HEK293 (cell line): ENCODE data around the gene DNMT3A.

Experiments
- CTCF ChIA-PET: fragments of 350-600 bp; formaldehyde crosslinking; extraction: SDS; loops from one replicate; lab custom pipeline; 2021; ENCODE audit warnings: antibody characterized with exemption; lab: Yijun Ruan, JAX
- POLR2A ChIA-PET: fragments of 300-600 bp; formaldehyde crosslinking; extraction: SDS; loops from one replicate; lab custom pipeline; 2020; ENCODE audit warnings: antibody characterized with exemption, inconsistent platforms; lab: Yijun Ruan, JAX
- H3K27ac ChIP-seq: fragments of 200-500 bp; sonication (Bioruptor generic); 2 replicates; pipeline ENCODE4 v1.5.1; 2014; ENCODE audit warnings: low read depth, low read length, control low read depth, inconsistent platforms; ENCODE audit errors: extremely low read depth
- H3K36me3 ChIP-seq, 2 experiments: fragments of 200-500 bp in 1 of 2; sonication (Bioruptor generic) in 1 of 2; 1 replicate in 1 of 2; 2 replicates in 1 of 2; pipeline ENCODE4 v1.5.1; 2014 to 2017; ENCODE audit warnings: inconsistent platforms in 2 of 2, low read length in 2 of 2; ENCODE audit not compliant: control insufficient read depth in 2 of 2, insufficient read depth in 1 of 2
- H3K4me1 ChIP-seq: fragments of 200-500 bp; sonication (Bioruptor generic); 2 replicates; pipeline ENCODE4 v1.5.1; 2014; ENCODE audit warnings: mild to moderate bottlenecking, low read length, inconsistent platforms; ENCODE audit not compliant: control insufficient read depth, insufficient read depth
- H3K4me3 ChIP-seq: 2 replicates; pipeline ENCODE4 v1.5.1; 2011; ENCODE audit warnings: low read depth, mild to moderate bottlenecking, control low read depth, low read length, moderate library complexity
- H3K9me3 ChIP-seq: fragments of 200-500 bp; sonication (Bioruptor generic); 2 replicates; pipeline ENCODE4 v1.5.1; 2014; ENCODE audit warnings: low read depth, low read length, inconsistent platforms; ENCODE audit not compliant: control insufficient read depth, insufficient read depth
- BCL11A ChIP-seq: fragments of 450-650 bp; formaldehyde crosslinking; IDR thresholded peaks from 2 replicates; pipeline ENCODE4 v1.5.1; 2016; ENCODE audit warnings: low read depth, missing biosample characterization, missing genetic modification characterization
- GLIS1 ChIP-seq: fragments of 450-650 bp; formaldehyde crosslinking; IDR thresholded peaks from 2 replicates; pipeline ENCODE4 v1.5.1; 2016; ENCODE audit warnings: missing biosample characterization, missing genetic modification characterization
- GLIS2 ChIP-seq: fragments of 450-650 bp; formaldehyde crosslinking; IDR thresholded peaks from 2 replicates; pipeline ENCODE4 v1.5.1; 2016; ENCODE audit warnings: missing biosample characterization, missing genetic modification characterization
- HOXD13 ChIP-seq: sonication (generic); formaldehyde crosslinking; IDR thresholded peaks from 2 replicates; pipeline ENCODE4 v1.8.0; 2022; ENCODE audit warnings: missing genetic modification reagents, borderline replicate concordance
- KLF1 ChIP-seq: fragments of 450-650 bp; formaldehyde crosslinking; IDR thresholded peaks from 2 replicates; pipeline ENCODE4 v1.5.1; 2016; ENCODE audit warnings: missing biosample characterization, missing genetic modification characterization
- KLF9 ChIP-seq: fragments of 450-650 bp; formaldehyde crosslinking; IDR thresholded peaks from 2 replicates; pipeline ENCODE4 v1.5.1; 2016; ENCODE audit warnings: missing biosample characterization, missing genetic modification characterization, low read depth
- RBAK ChIP-seq: fragments of 450-650 bp; formaldehyde crosslinking; IDR thresholded peaks from 2 replicates; pipeline ENCODE4 v1.5.1; 2016; ENCODE audit warnings: missing biosample characterization, missing genetic modification characterization
- REST ChIP-seq: fragments of 450-650 bp; formaldehyde crosslinking; IDR thresholded peaks from 2 replicates; pipeline ENCODE4 v1.5.1; 2016; ENCODE audit warnings: missing biosample characterization, missing genetic modification characterization
- SP7 ChIP-seq: fragments of 450-650 bp; formaldehyde crosslinking; IDR thresholded peaks from 2 replicates; pipeline ENCODE4 v1.5.1; 2016; ENCODE audit warnings: missing biosample characterization, missing genetic modification characterization
- ZBTB20 ChIP-seq: fragments of 450-650 bp; formaldehyde crosslinking; IDR thresholded peaks from 2 replicates; pipeline ENCODE4 v1.5.1; 2016; ENCODE audit warnings: missing biosample characterization, missing genetic modification characterization
- ZBTB26 ChIP-seq: fragments of 450-650 bp; formaldehyde crosslinking; optimal IDR thresholded peaks from 2 replicates; pipeline ENCODE3; 2016; ENCODE audit warnings: missing biosample characterization, mild to moderate bottlenecking, missing genetic modification characterization
- ZBTB8A ChIP-seq: fragments of 450-650 bp; formaldehyde crosslinking; IDR thresholded peaks from 2 replicates; pipeline ENCODE4 v1.5.1; 2016; ENCODE audit warnings: missing biosample characterization, missing genetic modification characterization
- ZEB2 ChIP-seq: fragments of 450-650 bp; formaldehyde crosslinking; IDR thresholded peaks from 2 replicates; pipeline ENCODE4 v1.5.1; 2016; ENCODE audit warnings: missing biosample characterization, missing genetic modification characterization
- ZFHX2 ChIP-seq: fragments of 450-650 bp; formaldehyde crosslinking; conservative IDR thresholded peaks from 2 replicates; pipeline ENCODE4 v1.5.1; 2016; ENCODE audit warnings: missing biosample characterization, missing genetic modification characterization
- ZNF155 ChIP-seq: fragments of 450-650 bp; formaldehyde crosslinking; IDR thresholded peaks from 2 replicates; pipeline ENCODE4 v1.5.1; 2016; ENCODE audit warnings: missing biosample characterization, missing genetic modification characterization
- ZNF19 ChIP-seq: fragments of 450-650 bp; formaldehyde crosslinking; IDR thresholded peaks from 2 replicates; pipeline ENCODE4; 2016; ENCODE audit warnings: missing biosample characterization, missing genetic modification characterization, low read depth
- ZNF211 ChIP-seq: fragments of 450-650 bp; formaldehyde crosslinking; IDR thresholded peaks from 2 replicates; pipeline ENCODE4 v1.5.1; 2016; ENCODE audit warnings: low read depth, missing biosample characterization, missing genetic modification characterization
- ZNF239 ChIP-seq: fragments of 450-650 bp; formaldehyde crosslinking; IDR thresholded peaks from 2 replicates; pipeline ENCODE4 v1.5.1; 2016; ENCODE audit warnings: missing biosample characterization, missing genetic modification characterization
- ZNF398 ChIP-seq: fragments of 450-650 bp; formaldehyde crosslinking; IDR thresholded peaks from 2 replicates; pipeline ENCODE4 v1.5.1; 2017; ENCODE audit warnings: missing biosample characterization, missing genetic modification characterization
- ZNF544 ChIP-seq: fragments of 450-650 bp; formaldehyde crosslinking; IDR thresholded peaks from 2 replicates; pipeline ENCODE4 v1.5.0; 2017; ENCODE audit warnings: missing biosample characterization, missing genetic modification characterization
- ZNF561 ChIP-seq: fragments of 450-650 bp; IDR thresholded peaks from 2 replicates; pipeline ENCODE4 v1.5.1; 2018; ENCODE audit warnings: missing biosample characterization, missing genetic modification characterization, borderline replicate concordance
- ZNF600 ChIP-seq: fragments of 450-650 bp; formaldehyde crosslinking; IDR thresholded peaks from 2 replicates; pipeline ENCODE4 v1.5.1; 2016; ENCODE audit warnings: missing biosample characterization, missing genetic modification characterization
- ZNF623 ChIP-seq: fragments of 450-650 bp; formaldehyde crosslinking; IDR thresholded peaks from 2 replicates; pipeline ENCODE4 v1.5.1; 2016; ENCODE audit warnings: missing biosample characterization, missing genetic modification characterization
- ZNF677 ChIP-seq: fragments of 450-650 bp; IDR thresholded peaks from 2 replicates; pipeline ENCODE4 v1.5.0; 2018; ENCODE audit warnings: missing biosample characterization, mild to moderate bottlenecking, missing genetic modification characterization, moderate library complexity

The DNMT3A gene

GRCh38 chr2:25342372-25343186 lies 854 bp upstream of the DNMT3A start (continued):
- peak; percentile 99 for TF ChIP-seq REST (tag by site-specific recombination)

- H3K4me3 ChIP-seq: peak overlapping the region; percentile 64
Measured at GRCh38 chr2:25341011-25341727, 556 bp downstream of the DNMT3A start.

GRCh38 chr2:25340181-25340921 lies 1.4 kb downstream of the DNMT3A start:
- Histone ChIP-seq H3K27ac (peak overlapping the region; percentile 68; the same call in 1 of the 2 replicates), H3K36me3 (no peaks in the 10 kb centered on the region), H3K9me3 (no peaks in the 10 kb centered on the region), H3K4me3 (peak overlapping the region; percentile 64), H3K4me1 (peaks cover 2% of the 10 kb centered on the region; the same call in 1 of the 2 replicates)
- CTCF ChIA-PET: interaction anchor here (0.6 kb wide), 1 partner anchor 610 kb away, joined by 3 read pairs; no protein-coding TSS in a partner anchor
- POLR2A ChIA-PET: interaction anchor here (0.6 kb wide), 1 partner anchor 86 kb away, joined by 3 read pairs; no protein-coding TSS in a partner anchor
- TF ChIP-seq KLF1 (tag by site-specific recombination) (peak; percentile 45), ZNF211 (tag by site-specific recombination) (no peak), GLIS2 (tag by site-specific recombination) (peak; percentile 77), ZBTB20 (tag by site-specific recombination) (peak; percentile 71; the same call in 1 of the 2 replicates), ZFHX2 (tag by site-specific recombination) (peak; percentile 91), KLF9 (tag by site-specific recombination) (peak; percentile 14; the same call in 1 of the 2 replicates), ZNF239 (no peak), ZEB2 (tag by site-specific recombination) (0 out of 2 replicates have a peak, but pooled peaks have one; percentile 22), ZNF561 (no peak), SP7 (tag by site-specific recombination) (peak; percentile 47), GLIS1 (tag by site-specific recombination) (peak; percentile 81), ZNF677 (no peak), ZBTB8A (peak; percentile 35; the same call in 1 of the 2 replicates), ZNF398 (tag by site-specific recombination) (peak; percentile 91), ZNF19 (tag by site-specific recombination) (no peak), ZBTB26 (tag by site-specific recombination) (peak; percentile 82)

More at GRCh38 chr2:25341011-25341727, 556 bp downstream of the DNMT3A start:
- ChIA-PET CTCF (no interaction called here), POLR2A (no interaction called here)
- Histone ChIP-seq H3K9me3 (no peaks in the 10 kb centered on the region), H3K27ac (peak overlapping the region; percentile 84; the same call in 1 of the 2 replicates), H3K36me3 (no peaks in the 10 kb centered on the region), H3K4me1 (peaks cover 2% of the 10 kb centered on the region; the same call in 1 of the 2 replicates)
- TF ChIP-seq KLF1 (tag by site-specific recombination) (no peak), ZNF600 (no peak), RBAK (tag by site-specific recombination) (no peak), HOXD13 (no peak), ZNF544 (no peak), ZNF155 (tag by site-specific recombination) (no peak), ZNF623 (tag by site-specific recombination) (no peak), BCL11A (no peak)
